H9 (cell line): ENCODE data around the gene SMARCC1. TPM values are rescaled to one million over a fixed set of nuclear protein-coding genes. Genes with fewer than 3 reads are reported as not detected.

Experiments used
- DNase-seq: peaks from one replicate; pipeline ENCODE4 v3.0.0-alpha.2; 2017
- H2AFZ ChIP-seq: one replicate; pipeline ENCODE4 v1.6.1; 2013; ENCODE audit warnings: mild to moderate bottlenecking, low read length, control low read depth, moderate library complexity
- H2AK5ac ChIP-seq: 2 replicates; pipeline ENCODE4 v1.6.1; 2013; ENCODE audit warnings: low read length, control low read depth, mixed read lengths; ENCODE audit not compliant: insufficient read length
- H2BK120ac ChIP-seq: one replicate; pipeline ENCODE4 v1.6.1; 2013; ENCODE audit warnings: low read depth, mild to moderate bottlenecking, low read length, control low read depth, inconsistent platforms; ENCODE audit not compliant: poor library complexity, severe bottlenecking
- H2BK12ac ChIP-seq: 2 replicates; pipeline ENCODE4 v1.6.1; 2013; ENCODE audit warnings: low read length, control low read depth, mixed read lengths, low read depth; ENCODE audit not compliant: insufficient read length
- H2BK15ac ChIP-seq: 2 replicates; pipeline ENCODE4 v1.6.1; 2013; ENCODE audit warnings: low read depth, low read length, control low read depth
- H2BK20ac ChIP-seq: one replicate; pipeline ENCODE4 v1.6.1; 2013; ENCODE audit warnings: low read depth, mild to moderate bottlenecking, low read length, control low read depth, inconsistent platforms; ENCODE audit not compliant: poor library complexity, severe bottlenecking
- H2BK5ac ChIP-seq: 2 replicates; pipeline ENCODE4 v1.6.1; 2013; ENCODE audit warnings: low read length, control low read depth, mixed read lengths; ENCODE audit not compliant: insufficient read length
- H3K14ac ChIP-seq: 2 replicates; pipeline ENCODE4 v1.6.1; 2013; ENCODE audit warnings: low read length, control low read depth; ENCODE audit not compliant: insufficient read depth
- H3K18ac ChIP-seq: 2 replicates; pipeline ENCODE4 v1.6.1; 2013; ENCODE audit warnings: low read depth, mild to moderate bottlenecking, mixed read lengths, low read length, control low read depth; ENCODE audit not compliant: insufficient read length
- H3K23ac ChIP-seq: 2 replicates; pipeline ENCODE4 v1.6.1; 2013; ENCODE audit warnings: low read length, control low read depth, mixed read lengths, low read depth; ENCODE audit not compliant: insufficient read length
- H3K23me2 ChIP-seq: 2 replicates; pipeline ENCODE4 v1.6.1; 2013; ENCODE audit warnings: low read depth, mild to moderate bottlenecking, mixed read lengths, low read length, control low read depth; ENCODE audit not compliant: insufficient read length, poor library complexity, severe bottlenecking
- H3K27ac ChIP-seq: 2 replicates; pipeline ENCODE4 v1.5.1; 2013; ENCODE audit warnings: low read length, control low read depth, mixed read lengths, low read depth; ENCODE audit not compliant: insufficient read length
- H3K27me3 ChIP-seq: 2 replicates; pipeline ENCODE4 v1.6.1; 2013; ENCODE audit warnings: low read length, control low read depth, inconsistent platforms; ENCODE audit not compliant: insufficient read depth
- H3K4ac ChIP-seq: 2 replicates; pipeline ENCODE4 v1.6.1; 2013; ENCODE audit warnings: low read depth, mild to moderate bottlenecking, control low read depth, inconsistent platforms, low read length, moderate library complexity
- H3K4me1 ChIP-seq: 2 replicates; pipeline ENCODE4 v1.6.1; 2013; ENCODE audit warnings: low read length, control low read depth, inconsistent platforms; ENCODE audit not compliant: insufficient read depth
- H3K4me2 ChIP-seq: 2 replicates; pipeline ENCODE4 v1.6.1; 2013; ENCODE audit warnings: low read length, control low read depth, mixed read lengths; ENCODE audit not compliant: insufficient read length, insufficient read depth
- H3K56ac ChIP-seq: 2 replicates; pipeline ENCODE4 v1.6.1; 2013; ENCODE audit warnings: low read depth, mild to moderate bottlenecking, mixed read lengths, low read length, control low read depth; ENCODE audit not compliant: insufficient read length
- H3K79me1 ChIP-seq: 2 replicates; pipeline ENCODE4 v1.6.1; 2013; ENCODE audit warnings: low read depth, mild to moderate bottlenecking, moderate library complexity, low read length, control low read depth, inconsistent platforms; ENCODE audit not compliant: insufficient read depth, poor library complexity, severe bottlenecking
- H3K79me2 ChIP-seq: 2 replicates; pipeline ENCODE4 v1.6.1; 2013; ENCODE audit warnings: low read length, control low read depth, inconsistent platforms; ENCODE audit not compliant: insufficient read depth
- H3K9ac ChIP-seq: 2 replicates; pipeline ENCODE4 v1.6.1; 2013; ENCODE audit warnings: low read length, control low read depth, mixed read lengths; ENCODE audit not compliant: insufficient read length; ENCODE audit errors: extremely low read depth
- H3K9me3 ChIP-seq: one replicate; pipeline ENCODE4 v1.6.1; 2013; ENCODE audit warnings: low read depth, low read length, inconsistent platforms; ENCODE audit not compliant: control insufficient read depth
- H3T11ph ChIP-seq: one replicate; pipeline ENCODE4 v1.6.1; 2013; ENCODE audit warnings: mild to moderate bottlenecking, low read length, control low read depth, inconsistent platforms
- H4K20me1 ChIP-seq: one replicate; pipeline ENCODE4 v1.6.1; 2013; ENCODE audit not compliant: control insufficient read depth, insufficient read length, insufficient read depth
- H4K5ac ChIP-seq: 2 replicates; pipeline ENCODE4 v1.6.1; 2013; ENCODE audit warnings: low read depth, mild to moderate bottlenecking, mixed read lengths, low read length, control low read depth; ENCODE audit not compliant: insufficient read length
- H4K8ac ChIP-seq: replicated peaks from 2 replicates; pipeline ENCODE4 v1.6.1; 2013; ENCODE audit warnings: low read length, control low read depth, mixed read lengths, low read depth; ENCODE audit not compliant: insufficient read length
- H4K91ac ChIP-seq: 2 replicates; pipeline ENCODE4 v1.6.1; 2013; ENCODE audit warnings: low read depth, mild to moderate bottlenecking, moderate library complexity, mixed read lengths, low read length, control low read depth; ENCODE audit not compliant: insufficient read length
- H3K27ac Mint-ChIP-seq, 3 experiments: 2 replicates in 2 of 3; 3 replicates in 1 of 3; pipeline ENCODE4 v1.8.0; 2020 to 2021; ENCODE audit warnings: mixed read lengths in 3 of 3, mild to moderate bottlenecking in 1 of 3, moderate library complexity in 1 of 3
- H3K27me3 Mint-ChIP-seq: 2 replicates; pipeline ENCODE4 v1.8.0; 2021; ENCODE audit warnings: low read depth, mild to moderate bottlenecking, moderate library complexity, mixed read lengths
- H3K36me3 Mint-ChIP-seq, 3 experiments: 2 replicates in 2 of 3; 3 replicates in 1 of 3; pipeline ENCODE4 v1.8.0; 2020 to 2021; ENCODE audit warnings: low read depth in 3 of 3, mixed read lengths in 3 of 3; ENCODE audit not compliant: insufficient read depth in 1 of 3
- H3K4me1 Mint-ChIP-seq, 2 experiments: 2 replicates each; pipeline ENCODE4 v1.8.0; 2020; ENCODE audit warnings: mixed read lengths in 2 of 2
- H3K4me3 Mint-ChIP-seq, 2 experiments: 2 replicates in 1 of 2; 3 replicates in 1 of 2; pipeline ENCODE4 v1.8.0; 2020 to 2021; ENCODE audit warnings: mild to moderate bottlenecking in 2 of 2, mixed read lengths in 2 of 2, moderate library complexity in 1 of 2
- H3K9me3 Mint-ChIP-seq, 2 experiments: 2 replicates in 1 of 2; 3 replicates in 1 of 2; pipeline ENCODE4 v1.8.0; 2020; ENCODE audit warnings: mild to moderate bottlenecking in 2 of 2, mixed read lengths in 2 of 2, moderate library complexity in 1 of 2
- WGBS: extraction: QIAGEN DNeasy Blood & Tissue Kit; methylation state at CpG from one replicate; pipeline ENCODE4 v1.1.7; 2013; ENCODE audit warnings: missing lambda C conversion rate, low lambda C conversion rate, mixed read lengths; ENCODE audit not compliant: insufficient read length; ENCODE audit errors: extremely low coverage; 5-methylcytosine and 5-hydroxymethylcytosine counted together
- total RNA-seq: library from RNA; stranded (reverse); gene quantifications from 2 replicates; pipeline ENCODE4 v1.2.1, GENCODE V29; 2021
- TF ChIP-seq, protein P1 (sequence below): fragments of 200-600 bp; sonication (generic); conservative IDR thresholded peaks from 3 replicates; pipeline ENCODE4 v1.8.0; 2021; ENCODE audit warnings: antibody characterized with exemption, mild to moderate bottlenecking

SMARCC1 gene
- total RNA-seq, 1 experiment from 2014 or later, result 274 TPM

GRCh38 chr3:47578119-47578632 is 203.5 kb downstream of the SMARCC1 start:
- TF ChIP-seq, protein P1, sequence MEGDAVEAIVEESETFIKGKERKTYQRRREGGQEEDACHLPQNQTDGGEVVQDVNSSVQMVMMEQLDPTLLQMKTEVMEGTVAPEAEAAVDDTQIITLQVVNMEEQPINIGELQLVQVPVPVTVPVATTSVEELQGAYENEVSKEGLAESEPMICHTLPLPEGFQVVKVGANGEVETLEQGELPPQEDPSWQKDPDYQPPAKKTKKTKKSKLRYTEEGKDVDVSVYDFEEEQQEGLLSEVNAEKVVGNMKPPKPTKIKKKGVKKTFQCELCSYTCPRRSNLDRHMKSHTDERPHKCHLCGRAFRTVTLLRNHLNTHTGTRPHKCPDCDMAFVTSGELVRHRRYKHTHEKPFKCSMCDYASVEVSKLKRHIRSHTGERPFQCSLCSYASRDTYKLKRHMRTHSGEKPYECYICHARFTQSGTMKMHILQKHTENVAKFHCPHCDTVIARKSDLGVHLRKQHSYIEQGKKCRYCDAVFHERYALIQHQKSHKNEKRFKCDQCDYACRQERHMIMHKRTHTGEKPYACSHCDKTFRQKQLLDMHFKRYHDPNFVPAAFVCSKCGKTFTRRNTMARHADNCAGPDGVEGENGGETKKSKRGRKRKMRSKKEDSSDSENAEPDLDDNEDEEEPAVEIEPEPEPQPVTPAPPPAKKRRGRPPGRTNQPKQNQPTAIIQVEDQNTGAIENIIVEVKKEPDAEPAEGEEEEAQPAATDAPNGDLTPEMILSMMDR, result no peak
- Mint-ChIP-seq H3K36me3 (no peaks in the 10 kb centered on the region), H3K27me3 (peaks cover 61% of the 10 kb centered on the region), H3K4me1 (peaks cover 2 to 8% of the 10 kb centered on the region in 2 experiments; a peak in 2 of 4 replicates), H3K9me3 (no peaks in the 10 kb centered on the region; a peak in 1 of 5 replicates), H3K4me3 (peak overlapping the region; percentile 55 to 76), H3K27ac (no peak overlapping the region)
- H3K14ac ChIP-seq, result no peak overlapping the region
- H4K91ac ChIP-seq, result no peak overlapping the region
- no peaks in the 10 kb centered on the region for H3K79me1 ChIP-seq
- H4K8ac ChIP-seq, result no peak overlapping the region
- H4K20me1 ChIP-seq, result no peaks in the 10 kb centered on the region
- H3K9me3 ChIP-seq, result no peaks in the 10 kb centered on the region
- H3K56ac ChIP-seq, result no peak overlapping the region
- H2BK20ac ChIP-seq, result no peak overlapping the region
- no peaks in the 10 kb centered on the region for H3K79me2 ChIP-seq
- H3K4me1 ChIP-seq, result no peaks in the 10 kb centered on the region
- no peak overlapping the region for H3K18ac ChIP-seq
- no peak overlapping the region for H3T11ph ChIP-seq
- no peak overlapping the region for H4K5ac ChIP-seq
- H3K9ac ChIP-seq, result no peak overlapping the region
- no peak overlapping the region for H2AK5ac ChIP-seq
- H3K27ac ChIP-seq, result no peak overlapping the region
- H2BK15ac ChIP-seq, result no peak overlapping the region
- peak; percentile 72 for DNase-seq
- peaks cover 11% of the 10 kb centered on the region for H3K23me2 ChIP-seq
- H2BK5ac ChIP-seq, result no peak overlapping the region
- H2BK120ac ChIP-seq, result no peak overlapping the region
- no peak overlapping the region for H3K4ac ChIP-seq
- H2AFZ ChIP-seq, result no peak overlapping the region
- no peak overlapping the region for H3K4me2 ChIP-seq
- H3K23ac ChIP-seq, result no peak overlapping the region
- no peak overlapping the region for H2BK12ac ChIP-seq
- WGBS, result no CpG with 5 or more reads among the region's 57 CpGs
- peaks cover 13% of the 10 kb centered on the region; the same call in 1 of the 2 replicates for H3K27me3 ChIP-seq
